Tibial artery (tissue), 4 donors: ENCODE data around the gene ZBTB1.

Experiments
- DNase-seq, 2 donors: peaks; one replicate each; pipeline ENCODE4 v3.0.0-alpha.2; 2019
- H3K27ac ChIP-seq, 2 donors: fragments of 200-600 bp; sonication (generic) in 1 of 2; 1 replicate in 1 of 2; 2 replicates in 1 of 2; pipeline ENCODE4 v1.5.1; 2018 to 2019; ENCODE audit warnings: mild to moderate bottlenecking in 1 of 2
- H3K27me3 ChIP-seq, 2 donors: fragments of 200-600 bp; sonication (generic) in 1 of 2; one replicate each; pipeline versions ENCODE4 v1.5.1 to v1.6.0; 2016 to 2019
- H3K36me3 ChIP-seq, 3 donors: fragments of 200-600 bp; sonication (generic) in 2 of 3; one replicate each; pipeline ENCODE4 v1.5.1; 2016 to 2019; ENCODE audit warnings: mild to moderate bottlenecking in 2 of 3
- H3K4me1 ChIP-seq, 4 donors: fragments of 200-600 bp; sonication (generic) in 2 of 4; 1 replicate in 3 of 4; 2 replicates in 1 of 4; pipeline ENCODE4 v1.5.1; 2016 to 2019
- H3K4me3 ChIP-seq, 2 donors: fragments of 200-600 bp; sonication (generic) in 1 of 2; 1 replicate in 1 of 2; 2 replicates in 1 of 2; pipeline ENCODE4 v1.5.1; 2018 to 2019; ENCODE audit warnings: mild to moderate bottlenecking in 2 of 2
- H3K9me3 ChIP-seq, 3 donors: fragments of 200-600 bp; sonication (generic) in 1 of 3; one replicate each; pipeline ENCODE4 v1.5.1; 2016 to 2019
- intact Hi-C: fragments of 100-400 bp; cut with DNase I; formaldehyde crosslinking; loops from one replicate; pipeline ENCODE4 v1.15.0; 2023; ENCODE audit warnings: low total_unique reads
- TF ChIP-seq, protein P1 (sequence below), 2 experiments: fragments of 200-600 bp in 1 of 2; fragments of 450-650 bp in 1 of 2; IDR thresholded peaks; one replicate each; pipeline ENCODE4 v1.5.1; 2017 to 2019; ENCODE audit warnings: antibody characterized with exemption in 2 of 2, mild to moderate bottlenecking in 1 of 2, moderate library complexity in 1 of 2

The ZBTB1 gene

DNA sequence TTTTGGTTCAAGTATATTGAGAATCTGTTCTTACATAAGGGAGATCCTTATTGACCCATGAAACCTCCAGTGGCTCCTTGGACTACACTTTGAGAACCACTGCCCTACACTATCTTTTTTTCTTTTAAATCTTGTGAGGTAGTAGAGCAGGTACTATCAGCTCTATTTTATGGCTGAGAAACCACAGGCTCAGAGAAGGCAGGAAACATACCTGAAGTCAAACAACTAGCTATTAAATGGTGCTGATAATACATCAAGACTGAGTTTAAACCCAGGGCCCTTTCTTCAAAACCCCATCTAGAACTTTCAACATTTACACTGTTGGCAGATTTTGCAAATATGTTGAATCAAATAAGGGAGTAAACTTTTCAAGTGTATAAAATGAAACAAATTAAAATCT is 7.8 kb upstream of the ZBTB1 start:
- Histone ChIP-seq H3K4me1 (peaks cover 0 to 31% (median 21%) of the 10 kb centered on the region in 4 donors), H3K9me3 (no peaks in the 10 kb centered on the region), H3K36me3 (peaks cover 8 to 21% (median 12%) of the 10 kb centered on the region in 3 donors), H3K4me3 (no peak overlapping the region), H3K27me3 (no peaks in the 10 kb centered on the region), H3K27ac (no peak overlapping the region)
- TF ChIP-seq, protein P1, sequence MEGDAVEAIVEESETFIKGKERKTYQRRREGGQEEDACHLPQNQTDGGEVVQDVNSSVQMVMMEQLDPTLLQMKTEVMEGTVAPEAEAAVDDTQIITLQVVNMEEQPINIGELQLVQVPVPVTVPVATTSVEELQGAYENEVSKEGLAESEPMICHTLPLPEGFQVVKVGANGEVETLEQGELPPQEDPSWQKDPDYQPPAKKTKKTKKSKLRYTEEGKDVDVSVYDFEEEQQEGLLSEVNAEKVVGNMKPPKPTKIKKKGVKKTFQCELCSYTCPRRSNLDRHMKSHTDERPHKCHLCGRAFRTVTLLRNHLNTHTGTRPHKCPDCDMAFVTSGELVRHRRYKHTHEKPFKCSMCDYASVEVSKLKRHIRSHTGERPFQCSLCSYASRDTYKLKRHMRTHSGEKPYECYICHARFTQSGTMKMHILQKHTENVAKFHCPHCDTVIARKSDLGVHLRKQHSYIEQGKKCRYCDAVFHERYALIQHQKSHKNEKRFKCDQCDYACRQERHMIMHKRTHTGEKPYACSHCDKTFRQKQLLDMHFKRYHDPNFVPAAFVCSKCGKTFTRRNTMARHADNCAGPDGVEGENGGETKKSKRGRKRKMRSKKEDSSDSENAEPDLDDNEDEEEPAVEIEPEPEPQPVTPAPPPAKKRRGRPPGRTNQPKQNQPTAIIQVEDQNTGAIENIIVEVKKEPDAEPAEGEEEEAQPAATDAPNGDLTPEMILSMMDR (IDR thresholded peaks at IDR 0.05) = no peak
- intact Hi-C loops = no loop called here
- DNase-seq = no peak

DNA sequence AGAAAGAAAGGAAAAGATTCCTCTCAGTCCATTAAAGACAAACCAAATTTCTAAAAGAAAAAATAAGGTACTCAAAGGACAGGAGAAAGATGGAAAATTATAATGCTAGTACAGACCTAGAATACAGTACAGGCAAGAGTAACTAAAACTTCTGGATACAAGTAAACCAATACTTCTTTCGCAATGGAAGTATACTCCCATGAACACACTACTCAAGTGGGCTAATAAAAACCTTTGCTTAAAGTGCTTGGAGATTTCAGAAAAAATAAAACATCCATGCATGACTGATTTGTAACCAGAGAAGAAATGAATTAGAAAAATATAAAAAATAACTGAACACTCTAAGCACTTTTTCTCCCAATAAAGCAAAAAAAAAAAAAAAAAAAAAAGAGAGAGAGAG is 4.5 kb upstream of the ZBTB1 start:
- intact Hi-C loops = loop anchor here (5.0 kb wide), 1 partner anchor 262 kb away; no protein-coding TSS in a partner anchor
- H3K4me1 ChIP-seq = peaks cover 0 to 41% (median 30%) of the 10 kb centered on the region in 4 donors
- H3K36me3 ChIP-seq = peaks cover 4 to 11% (median 8%) of the 10 kb centered on the region in 3 donors
- no peak for DNase-seq
- H3K4me3 ChIP-seq = no peak overlapping the region
- no peaks in the 10 kb centered on the region for H3K9me3 ChIP-seq
- no peaks in the 10 kb centered on the region for H3K27me3 ChIP-seq
- H3K27ac ChIP-seq = peak overlapping the region in 1 of 2 donors; percentile 95
- TF ChIP-seq, protein P1 (IDR thresholded peaks at IDR 0.05) = no peak

DNA sequence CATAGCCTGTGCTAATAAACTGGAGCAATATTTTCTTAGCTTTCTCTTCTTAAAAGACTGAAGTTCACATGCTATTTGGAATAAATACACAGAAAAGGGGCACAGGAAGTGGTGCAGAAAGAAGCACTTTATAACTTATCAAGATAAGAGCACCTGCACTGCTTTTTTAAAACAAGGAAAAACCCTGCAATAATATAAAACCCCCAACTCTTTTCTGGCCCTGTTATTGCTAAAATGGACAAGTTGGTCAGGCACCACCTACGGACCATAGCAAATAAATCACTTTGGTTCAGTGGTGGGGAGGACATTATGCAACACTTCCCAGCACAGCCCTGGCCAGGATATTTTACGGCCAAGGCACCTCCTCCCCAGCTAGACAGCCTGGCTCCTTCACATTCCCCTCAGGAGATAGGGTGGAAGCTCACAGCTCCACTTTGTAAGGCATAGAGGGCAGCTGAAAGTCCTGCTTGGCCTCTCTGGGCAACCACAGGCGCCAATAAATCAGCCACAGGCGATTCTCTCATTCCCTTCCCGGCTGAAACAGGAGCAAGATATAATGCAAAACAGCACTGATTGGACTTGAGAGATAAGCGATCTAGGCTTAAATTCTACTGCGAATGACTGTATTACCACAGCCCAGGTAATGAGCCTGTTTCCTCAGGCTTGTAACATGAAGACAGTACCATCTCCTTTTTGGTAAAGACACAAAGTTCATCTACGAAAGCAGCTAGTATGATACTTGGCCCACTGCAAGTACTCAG is 3.0 kb upstream of the ZBTB1 start:
- TF ChIP-seq, protein P1 (IDR thresholded peaks at IDR 0.05) = peak in 1 of 2 experiments; percentile 25
- DNase-seq = peak; percentile 77 to 89
- Histone ChIP-seq H3K9me3 (no peaks in the 10 kb centered on the region), H3K27me3 (no peaks in the 10 kb centered on the region), H3K4me1 (peaks cover 0 to 52% (median 34%) of the 10 kb centered on the region in 4 donors), H3K4me3 (peak overlapping the region; percentile 68 to 92), H3K36me3 (peaks cover 0 to 4% (median 0%) of the 10 kb centered on the region in 3 donors), H3K27ac (peak overlapping the region; percentile 95 to 98)
- intact Hi-C loops = loop anchor here (2.0 to 5.0 kb wide), 2 partner anchors 39 to 261 kb away; partner anchors contain the start of gene HSPA2

DNA sequence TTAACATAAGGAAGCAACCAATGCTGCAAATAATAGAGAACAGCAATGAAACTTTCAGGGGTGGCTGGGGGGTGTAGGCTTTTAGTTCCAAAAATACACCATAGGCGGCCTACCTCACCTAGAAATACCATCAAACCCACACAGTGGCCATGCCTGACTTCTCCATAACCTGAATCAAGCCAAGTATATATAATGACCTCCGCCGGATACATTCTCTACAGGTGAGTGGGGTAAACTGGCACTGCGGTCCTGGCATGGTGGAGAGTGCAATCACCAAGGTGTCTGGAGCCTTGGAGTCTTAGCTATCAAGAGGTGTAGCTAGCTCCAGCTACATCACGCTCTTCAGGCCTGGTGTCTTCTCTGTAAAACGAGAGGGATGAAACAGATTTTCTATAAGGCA is 2.1 kb upstream of the ZBTB1 start:
- peak overlapping the region; percentile 95 to 98 for H3K27ac ChIP-seq
- no peaks in the 10 kb centered on the region for H3K9me3 ChIP-seq
- no peaks in the 10 kb centered on the region for H3K27me3 ChIP-seq
- peak overlapping the region; percentile 68 to 92 for H3K4me3 ChIP-seq
- TF ChIP-seq, protein P1 (IDR thresholded peaks at IDR 0.05) = no peak
- peaks cover 0 to 59% (median 38%) of the 10 kb centered on the region in 4 donors for H3K4me1 ChIP-seq
- DNase-seq = no peak
- intact Hi-C loops = loop anchor here (2.0 to 5.0 kb wide), 2 partner anchors 38 to 260 kb away; partner anchors contain the start of gene HSPA2
- H3K36me3 ChIP-seq = peaks cover 0 to 4% (median 0%) of the 10 kb centered on the region in 3 donors

DNA sequence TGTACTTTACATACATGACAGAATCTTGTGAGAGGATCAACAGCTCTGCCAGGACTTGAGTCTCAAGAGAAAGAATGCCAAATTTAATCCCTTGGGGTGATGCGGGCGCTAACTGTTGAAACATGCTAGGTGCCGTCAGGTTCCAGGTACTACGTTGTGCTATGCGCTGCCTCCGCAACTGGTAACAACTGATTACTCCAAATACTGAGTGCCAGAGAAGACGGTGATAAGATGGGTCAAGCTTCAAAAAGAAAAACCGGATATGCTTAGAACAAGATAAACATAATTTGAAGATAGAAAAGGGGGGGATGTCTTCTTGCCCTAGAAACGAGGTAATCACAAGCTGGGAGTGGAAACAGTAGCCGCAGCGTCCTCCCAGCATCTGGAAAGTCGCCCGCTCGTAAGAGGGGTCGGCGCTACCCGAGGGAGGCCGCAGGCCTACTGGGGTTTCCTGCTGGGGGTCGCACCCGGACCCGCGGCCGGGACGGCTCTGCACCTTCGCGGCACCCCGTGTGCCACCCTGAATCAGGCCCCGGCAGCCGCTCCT is 1.6 kb upstream of the ZBTB1 start:
- TF ChIP-seq, protein P1 (IDR thresholded peaks at IDR 0.05) = no peak
- intact Hi-C loops = loop anchor here (2.0 to 5.0 kb wide), 2 partner anchors 38 to 259 kb away; partner anchors contain the start of gene HSPA2
- Histone ChIP-seq H3K27ac (peak overlapping the region; percentile 95 to 98), H3K27me3 (no peaks in the 10 kb centered on the region), H3K4me1 (peaks cover 0 to 59% (median 41%) of the 10 kb centered on the region in 4 donors), H3K4me3 (peak overlapping the region; percentile 68 to 92), H3K36me3 (peaks cover 0 to 4% (median 0%) of the 10 kb centered on the region in 3 donors), H3K9me3 (no peaks in the 10 kb centered on the region)
- no peak for DNase-seq
